ENCODE results near the gene ZNF536. TPM values are rescaled to one million over a fixed set of nuclear protein-coding genes. Genes with fewer than 3 reads are reported as not detected.

ZNF536 gene
- total and polyA plus RNA-seq, 2 of the 4 experiments (the other 2 are of a cell fraction) = not detected

GRCh38 chr19:30564551-30565011 is 192.4 kb downstream of the ZNF536 start:
- no peak overlapping the region for H2BK120ac ChIP-seq (ENCODE audit: low read depth, low read length)
- H4K8ac ChIP-seq (ENCODE audit: low read depth in 2 of 2, low read length in 2 of 2) = no peak overlapping the region
- no peaks in the 10 kb centered on the region for H3K79me1 ChIP-seq (ENCODE audit: low read depth in 1 of 2, low read length in 2 of 2)
- H3K9me1 ChIP-seq (ENCODE audit: insufficient read depth, low read length) = no peaks in the 10 kb centered on the region
- H3K14ac ChIP-seq (replicated peaks; ENCODE audit: low read depth, low read length) = no peak overlapping the region
- H2AK5ac ChIP-seq (ENCODE audit: low read depth, low read length) = no peak overlapping the region
- no peak overlapping the region for H3K4me3 ChIP-seq (ENCODE audit: insufficient read depth, low read depth, low read length)
- no peak overlapping the region for H3K4me2 ChIP-seq (ENCODE audit: low read depth, low read length)
- ChIA-PET CTCF (no interaction called here), POLR2A (ENCODE audit: unreplicated experiment) (no interaction called here)
- no peaks in the 10 kb centered on the region for H4K20me1 ChIP-seq (ENCODE audit: insufficient read depth, low read length)
- TF ChIP-seq NFE2L2 (IDR thresholded peaks at IDR 0.05; ENCODE audit: low read depth, low read length) = no peak
- no peak for TF ChIP-seq MAFK (IDR thresholded peaks at IDR 0.05; ENCODE audit: low read depth, low read length)
- TF ChIP-seq BHLHE40 (IDR thresholded peaks at IDR 0.05; ENCODE audit: low read depth, low read length) = no peak
- TF ChIP-seq CTCF (conservative IDR thresholded peaks at IDR 0.05; ENCODE audit: low read depth, low read length) = no peak
- TF ChIP-seq SMC3 (IDR thresholded peaks at IDR 0.05; ENCODE audit: low read depth, low read length) = no peak
- no peak for TF ChIP-seq RAD21 (IDR thresholded peaks at IDR 0.05; ENCODE audit: low read length)
- TF ChIP-seq CEBPB (IDR thresholded peaks at IDR 0.05; ENCODE audit: low read depth, low read length) = no peak
- TF ChIP-seq, protein P1, sequence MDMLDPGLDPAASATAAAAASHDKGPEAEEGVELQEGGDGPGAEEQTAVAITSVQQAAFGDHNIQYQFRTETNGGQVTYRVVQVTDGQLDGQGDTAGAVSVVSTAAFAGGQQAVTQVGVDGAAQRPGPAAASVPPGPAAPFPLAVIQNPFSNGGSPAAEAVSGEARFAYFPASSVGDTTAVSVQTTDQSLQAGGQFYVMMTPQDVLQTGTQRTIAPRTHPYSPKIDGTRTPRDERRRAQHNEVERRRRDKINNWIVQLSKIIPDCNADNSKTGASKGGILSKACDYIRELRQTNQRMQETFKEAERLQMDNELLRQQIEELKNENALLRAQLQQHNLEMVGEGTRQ (IDR thresholded peaks at IDR 0.05; ENCODE audit: low read depth, low read length) = no peak
- no peak for TF ChIP-seq MXI1 (IDR thresholded peaks at IDR 0.05; ENCODE audit: borderline replicate concordance, low read depth, low read length)
- no peak for TF ChIP-seq MAZ (IDR thresholded peaks at IDR 0.05; ENCODE audit: borderline replicate concordance, low read depth, low read length)
- no peak for TF ChIP-seq RFX5 (IDR thresholded peaks at IDR 0.05; ENCODE audit: low read depth, low read length)
- dilution Hi-C loops (cut with HindIII; ENCODE audit: low sequenced_read_pairs, unreplicated experiment) (no loop called here), intact Hi-C loops (cut with micrococcal nuclease) (no loop called here), in situ Hi-C loops (cut with MboI; ENCODE audit: low sequenced_read_pairs) (no loop called here)
- no peak for ATAC-seq (ENCODE audit: low read depth)
- H3K27ac ChIP-seq (ENCODE audit: insufficient read depth, low read length) = no peak overlapping the region
- no peak overlapping the region for H2AK9ac ChIP-seq (replicated peaks; ENCODE audit: low read depth, low read length, poor library complexity)
- no TSS peak for BruUV-seq (replicated peaks)
- no peak overlapping the region for H4K91ac ChIP-seq (ENCODE audit: insufficient read depth, low read depth, low read length)
- H3K27me3 ChIP-seq (ENCODE audit: control insufficient read depth, insufficient read depth, low read length) = no peaks in the 10 kb centered on the region
- H2BK15ac ChIP-seq (ENCODE audit: low read depth, low read length) = no peak overlapping the region
- peaks cover 25% of the 10 kb centered on the region; the same call in 1 of the 2 replicates for H3K9me3 ChIP-seq (ENCODE audit: control insufficient read depth, insufficient read depth, low read length)
- H3K4ac ChIP-seq (ENCODE audit: low read depth, low read length) = no peak overlapping the region
- no peak overlapping the region for H3K9ac ChIP-seq (ENCODE audit: low read depth, low read length)
- H2BK20ac ChIP-seq (ENCODE audit: low read depth, low read length) = no peak overlapping the region
- no peak overlapping the region for H3K56ac ChIP-seq (ENCODE audit: extremely low read depth, insufficient read depth, low read length)
- no peak overlapping the region for H2BK5ac ChIP-seq (ENCODE audit: low read depth, low read length, poor library complexity, severe bottlenecking)
- no peaks in the 10 kb centered on the region for H3K36me3 ChIP-seq (ENCODE audit: control insufficient read depth, insufficient read depth, low read length)
- no peak overlapping the region for H3K23ac ChIP-seq (ENCODE audit: low read depth, low read length)
- H2AFZ ChIP-seq (replicated peaks; ENCODE audit: low read length, poor library complexity) = no peak overlapping the region
- no peaks in the 10 kb centered on the region for H3K4me1 ChIP-seq (ENCODE audit: control insufficient read depth, insufficient read depth, low read length)
- no peak overlapping the region for H3K18ac ChIP-seq (ENCODE audit: low read depth, low read length)
- H4K5ac ChIP-seq (ENCODE audit: low read depth, low read length) = no peak overlapping the region
- no peak for DNase-seq
- no CpG with 5 or more reads among the region's 11 CpGs for WGBS, 2 experiments (ENCODE audit: extremely low coverage in 2 of 2, insufficient read length in 1 of 2)

Data from IMR-90 (cell line).